Subcutaneous abdominal adipose tissue (tissue), 5 donors: ENCODE measurements around the gene KPTN.

ENCODE experiments used
- H3K27ac ChIP-seq: one replicate; pipeline ENCODE4 v1.7.0; 2013; ENCODE audit warnings: low read depth, mild to moderate bottlenecking, inconsistent platforms, low read length, moderate library complexity
- H3K27me3 ChIP-seq, 5 donors: one replicate each; pipeline ENCODE4 v1.7.0; 2013; ENCODE audit warnings: low read length in 5 of 5, inconsistent platforms in 1 of 5; ENCODE audit not compliant: control insufficient read depth in 5 of 5, insufficient read depth in 4 of 5
- H3K36me3 ChIP-seq, 5 donors: one replicate each; pipeline ENCODE4 v1.7.0; 2013; ENCODE audit warnings: low read length in 5 of 5; ENCODE audit not compliant: control insufficient read depth in 5 of 5, insufficient read depth in 5 of 5
- H3K4me1 ChIP-seq, 5 donors: one replicate each; pipeline ENCODE4 v1.7.0; 2013; ENCODE audit warnings: low read length in 5 of 5, mild to moderate bottlenecking in 3 of 5, moderate library complexity in 1 of 5; ENCODE audit not compliant: control insufficient read depth in 5 of 5, insufficient read depth in 5 of 5
- H3K4me3 ChIP-seq, 5 donors: one replicate each; pipeline ENCODE4 v1.7.0; 2013; ENCODE audit warnings: low read length in 5 of 5, low read depth in 1 of 5
- H3K9ac ChIP-seq, 5 donors: one replicate each; pipeline ENCODE4 v1.7.0; 2013; ENCODE audit warnings: low read length in 5 of 5, mild to moderate bottlenecking in 4 of 5, moderate library complexity in 3 of 5
- H3K9me3 ChIP-seq, 5 donors: one replicate each; pipeline ENCODE4 v1.7.0; 2013; ENCODE audit warnings: low read length in 5 of 5; ENCODE audit not compliant: control insufficient read depth in 5 of 5
- donor health status: healthy.
- donor health status: healthy.
- donor health status: healthy.
- donor health status: healthy.
- donor health status: healthy.

The KPTN gene

DNA sequence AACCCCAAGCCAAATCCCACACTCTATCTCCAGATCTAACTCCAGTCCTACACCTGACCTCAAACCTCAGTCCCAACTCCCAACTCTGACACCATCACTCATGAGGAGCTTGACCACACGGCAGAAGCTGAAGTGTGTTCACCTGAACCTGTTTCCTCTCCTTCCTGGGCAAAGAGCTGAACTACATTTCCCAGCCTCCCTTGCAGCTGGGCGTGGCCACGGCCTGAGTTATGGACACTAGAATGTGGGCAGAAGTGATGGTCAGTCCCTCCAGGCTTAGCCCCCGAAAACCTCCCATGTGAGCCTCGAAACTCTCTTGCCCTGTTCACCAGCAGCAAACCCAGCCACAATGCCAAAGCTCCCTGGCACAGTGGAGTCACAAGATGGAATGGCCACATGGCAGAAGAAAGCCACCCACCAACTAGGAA is 45.2 kb downstream of the KPTN start:
- Histone ChIP-seq H3K4me3 (no peak overlapping the region), H3K9me3 (no peaks in the 10 kb centered on the region), H3K27me3 (peaks cover 3 to 50% (median 38%) of the 10 kb centered on the region in 5 donors), H3K27ac (no peak overlapping the region), H3K36me3 (no peaks in the 10 kb centered on the region), H3K9ac (no peak overlapping the region), H3K4me1 (peaks cover 0 to 4% (median 0%) of the 10 kb centered on the region in 5 donors)

GRCh38 chr19:47437500-47437899 is 46.5 kb downstream of the KPTN start:
- no peaks in the 10 kb centered on the region for H3K36me3 ChIP-seq
- H3K4me1 ChIP-seq, result peaks cover 0 to 4% (median 0%) of the 10 kb centered on the region in 5 donors
- no peaks in the 10 kb centered on the region for H3K9me3 ChIP-seq
- no peak overlapping the region for H3K27ac ChIP-seq
- no peak overlapping the region for H3K4me3 ChIP-seq
- H3K9ac ChIP-seq, result no peak overlapping the region
- peaks cover 1 to 44% (median 29%) of the 10 kb centered on the region in 5 donors for H3K27me3 ChIP-seq

- no peak overlapping the region for H3K4me3 ChIP-seq
- H3K9me3 ChIP-seq, result no peaks in the 10 kb centered on the region
- no peaks in the 10 kb centered on the region for H3K36me3 ChIP-seq
- H3K9ac ChIP-seq, result no peak overlapping the region
- peaks cover 5 to 46% (median 32%) of the 10 kb centered on the region in 5 donors for H3K27me3 ChIP-seq
- H3K4me1 ChIP-seq, result peaks cover 0 to 4% (median 0%) of the 10 kb centered on the region in 5 donors
- H3K27ac ChIP-seq, result no peak overlapping the region
These were observed 47.2 kb downstream of the KPTN start for GRCh38 chr19:47436712-47437401.

DNA sequence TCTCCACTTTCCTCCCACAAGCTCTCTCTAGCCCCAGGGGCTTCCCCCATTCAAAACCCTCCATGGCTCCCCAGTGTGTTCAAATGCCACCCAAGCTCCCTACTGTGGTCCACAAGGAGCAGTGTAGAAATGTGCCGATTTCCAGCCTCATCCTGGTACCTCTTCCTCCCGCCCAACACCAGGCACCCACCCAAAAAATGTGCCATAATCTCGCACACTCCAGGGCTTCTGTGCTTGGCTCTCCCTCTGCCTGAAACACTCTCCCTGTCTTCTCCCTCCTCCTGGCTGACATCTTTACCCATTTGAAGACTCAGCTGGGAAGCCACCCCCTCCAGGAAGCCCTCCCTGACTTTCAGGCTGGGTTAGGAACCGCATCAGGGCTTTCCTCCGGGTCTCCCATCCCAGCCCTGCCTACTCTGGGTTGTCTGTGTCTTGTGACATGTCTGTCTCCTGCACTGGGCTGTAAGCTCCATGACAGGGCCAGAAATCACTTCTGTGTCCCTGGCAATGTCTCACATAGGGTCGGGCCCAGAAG is 48.1 kb downstream of the KPTN start:
- Histone ChIP-seq H3K9me3 (no peaks in the 10 kb centered on the region), H3K9ac (no peak overlapping the region), H3K27me3 (peaks cover 8 to 49% (median 36%) of the 10 kb centered on the region in 5 donors), H3K27ac (no peak overlapping the region), H3K36me3 (no peaks in the 10 kb centered on the region), H3K4me1 (peaks cover 0 to 4% (median 0%) of the 10 kb centered on the region in 5 donors), H3K4me3 (no peak overlapping the region)

DNA sequence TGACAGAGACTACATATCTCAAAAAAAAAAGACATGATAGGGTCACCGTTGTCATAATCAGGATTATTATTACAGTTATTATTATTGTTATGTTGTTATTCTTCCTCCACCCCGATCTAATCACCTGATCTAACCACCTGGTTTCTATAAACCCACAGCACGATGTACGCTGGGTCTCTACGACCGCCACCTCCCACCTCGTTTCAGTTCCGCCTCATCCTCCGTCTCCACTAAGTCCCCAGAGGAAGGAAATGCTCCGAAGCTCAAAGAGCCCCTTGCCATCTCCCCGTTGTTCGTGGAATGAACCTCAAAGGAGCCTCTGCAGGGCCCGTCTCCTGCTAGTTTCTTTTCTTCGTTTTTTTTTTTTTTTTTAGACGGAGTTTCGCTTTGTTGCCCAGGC is 48.8 kb downstream of the KPTN start:
- no peaks in the 10 kb centered on the region for H3K36me3 ChIP-seq
- H3K27me3 ChIP-seq, result peaks cover 10 to 55% (median 40%) of the 10 kb centered on the region in 5 donors
- no peaks in the 10 kb centered on the region for H3K9me3 ChIP-seq
- H3K4me3 ChIP-seq, result no peak overlapping the region
- no peak overlapping the region for H3K27ac ChIP-seq
- H3K4me1 ChIP-seq, result peaks cover 0 to 7% (median 3%) of the 10 kb centered on the region in 5 donors
- no peak overlapping the region for H3K9ac ChIP-seq

GRCh38 chr19:47434088-47434487 is 49.9 kb downstream of the KPTN start:
- Histone ChIP-seq H3K36me3 (no peaks in the 10 kb centered on the region), H3K4me1 (peaks cover 0 to 13% (median 8%) of the 10 kb centered on the region in 5 donors)

DNA sequence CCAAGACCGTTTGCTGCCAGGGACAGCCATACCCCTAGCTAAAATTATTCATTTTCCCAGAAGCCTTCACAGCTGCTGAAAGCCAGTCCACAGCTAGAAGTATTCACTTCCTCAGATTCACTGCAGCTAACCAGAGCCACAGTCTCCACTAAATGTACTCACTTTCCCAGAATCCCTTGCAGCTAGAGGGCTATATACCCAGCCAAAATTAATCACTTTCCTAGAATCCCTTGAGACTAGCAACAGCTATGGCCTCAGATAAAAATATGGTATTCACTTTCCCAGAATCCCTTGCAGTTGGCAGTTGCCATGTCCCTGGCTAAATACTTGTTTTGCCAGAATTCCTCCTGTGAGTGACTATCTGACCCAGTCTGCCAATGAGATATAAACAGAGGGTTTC is 50.9 kb downstream of the KPTN start:
- H3K27ac ChIP-seq, result no peak overlapping the region
- H3K9ac ChIP-seq, result no peak overlapping the region
- no peaks in the 10 kb centered on the region for H3K36me3 ChIP-seq
- no peaks in the 10 kb centered on the region for H3K9me3 ChIP-seq
- H3K27me3 ChIP-seq, result peaks cover 20 to 73% (median 42%) of the 10 kb centered on the region in 5 donors
- H3K4me3 ChIP-seq, result no peak overlapping the region
- H3K4me1 ChIP-seq, result peaks cover 0 to 19% (median 14%) of the 10 kb centered on the region in 5 donors

More at GRCh38 chr19:47434088-47434487, 49.9 kb downstream of the KPTN start:
- Histone ChIP-seq H3K27ac (no peak overlapping the region), H3K9ac (no peak overlapping the region), H3K9me3 (no peaks in the 10 kb centered on the region), H3K27me3 (peaks cover 19 to 66% (median 50%) of the 10 kb centered on the region in 5 donors), H3K4me3 (no peak overlapping the region)

DNA sequence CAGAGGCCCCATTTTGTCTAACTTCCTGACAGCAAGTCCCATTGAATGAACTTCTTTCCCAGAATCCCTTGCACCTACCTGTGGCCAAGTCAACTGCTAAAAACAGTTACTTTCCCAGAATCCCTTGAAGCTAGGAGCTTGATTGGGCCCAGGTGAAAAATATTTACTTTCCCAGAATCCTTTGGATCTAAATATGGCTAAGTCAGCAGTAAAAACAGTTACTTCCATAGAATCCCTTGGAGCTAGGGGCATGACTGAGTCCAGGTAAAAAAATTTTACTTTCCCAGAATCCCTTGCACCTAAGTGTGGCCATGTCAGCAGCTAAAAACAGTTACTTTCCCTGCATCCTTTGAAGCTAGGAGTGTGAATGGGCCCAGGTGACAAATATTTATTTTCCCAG is 51.5 kb downstream of the KPTN start:
- no peak overlapping the region for H3K4me3 ChIP-seq
- H3K4me1 ChIP-seq, result peaks cover 0 to 25% (median 20%) of the 10 kb centered on the region in 5 donors
- peaks cover 24 to 76% (median 41%) of the 10 kb centered on the region in 5 donors for H3K27me3 ChIP-seq

DNA sequence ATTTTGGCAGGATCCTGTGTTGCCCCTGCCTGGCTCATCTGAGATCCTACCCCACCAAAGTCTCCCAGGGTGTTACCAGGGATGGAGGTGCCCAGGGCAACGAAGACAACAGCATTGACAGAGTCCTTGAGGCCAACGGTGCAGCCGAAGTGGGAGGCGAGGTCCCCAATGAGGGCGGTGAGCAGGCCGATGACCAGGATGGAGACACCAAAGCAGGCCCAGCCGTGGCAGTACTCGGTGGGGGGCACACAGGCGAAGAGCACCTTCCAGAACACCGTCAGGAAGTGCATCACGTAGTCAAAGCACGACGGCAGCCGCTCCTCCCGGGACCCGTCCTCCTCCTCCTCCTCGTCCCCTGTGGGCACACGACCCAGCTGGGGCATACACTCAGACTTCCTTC is 51.9 kb downstream of the KPTN start:
- peaks cover 25 to 76% (median 38%) of the 10 kb centered on the region in 5 donors for H3K27me3 ChIP-seq
- H3K4me3 ChIP-seq, result no peak overlapping the region
- peaks cover 0 to 27% (median 22%) of the 10 kb centered on the region in 5 donors for H3K4me1 ChIP-seq
- H3K36me3 ChIP-seq, result no peaks in the 10 kb centered on the region
- no peaks in the 10 kb centered on the region for H3K9me3 ChIP-seq
- H3K9ac ChIP-seq, result no peak overlapping the region
- no peak overlapping the region for H3K27ac ChIP-seq

More for the DNA sequence above, 51.5 kb downstream of the KPTN start:
- H3K9ac ChIP-seq, result no peak overlapping the region
- no peaks in the 10 kb centered on the region for H3K36me3 ChIP-seq
- H3K9me3 ChIP-seq, result no peaks in the 10 kb centered on the region
- H3K27ac ChIP-seq, result no peak overlapping the region

DNA sequence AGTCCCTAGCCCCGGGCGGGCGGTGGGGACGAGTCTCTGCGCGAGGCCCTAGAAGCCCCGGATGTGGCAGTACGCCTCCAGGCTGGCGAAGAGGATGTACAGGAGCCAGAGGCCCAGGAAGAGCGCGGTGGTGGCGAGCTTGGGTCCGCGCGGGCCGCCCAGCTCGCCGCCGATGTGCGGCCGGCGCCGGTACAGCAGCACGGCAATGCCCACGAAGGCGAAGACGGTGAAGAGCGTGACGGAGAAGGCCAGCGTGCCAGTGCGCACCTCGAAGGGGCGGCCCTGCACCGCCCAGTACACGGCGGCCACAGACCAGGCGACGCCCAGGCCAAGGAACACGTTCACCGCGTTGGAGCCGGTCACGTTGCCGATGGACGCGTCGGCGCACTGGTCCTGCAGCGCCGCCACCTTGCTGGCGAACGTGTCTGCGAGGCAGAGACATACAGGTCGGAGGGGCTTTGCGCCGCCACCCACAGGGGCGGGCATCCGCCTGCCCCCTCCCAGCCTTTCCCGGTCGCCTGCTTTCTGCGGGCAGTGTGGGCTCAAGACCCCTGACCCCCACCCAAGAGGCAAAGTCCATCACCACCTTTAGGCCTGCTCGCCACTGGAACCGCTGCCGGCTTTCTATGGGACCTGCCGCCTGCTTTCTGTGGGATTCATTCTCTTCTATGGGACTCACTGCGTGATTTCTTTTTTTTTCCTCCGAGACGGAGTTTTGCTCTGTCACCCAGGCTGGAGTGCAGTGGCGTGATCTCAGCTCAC is 53.8 kb downstream of the KPTN start:
- peaks cover 29 to 74% (median 36%) of the 10 kb centered on the region in 5 donors for H3K27me3 ChIP-seq
- H3K4me3 ChIP-seq, result peak overlapping the region in 4 of 5 donors; percentile 30 to 55 (median 34)
- H3K9ac ChIP-seq, result no peak overlapping the region

More for the DNA sequence above, 53.8 kb downstream of the KPTN start:
- no peaks in the 10 kb centered on the region for H3K36me3 ChIP-seq
- H3K27ac ChIP-seq, result no peak overlapping the region
- no peaks in the 10 kb centered on the region for H3K9me3 ChIP-seq
- peaks cover 0 to 23% (median 22%) of the 10 kb centered on the region in 5 donors for H3K4me1 ChIP-seq
